ENCODE results near the gene ZNF792. TPM values are rescaled to one million over a fixed set of nuclear protein-coding genes. Genes with fewer than 3 reads are reported as not detected.

Gene ZNF792
- total and polyA plus RNA-seq, 4 donors = 2.0 to 17.2 (median 5.9) TPM

GRCh38 chr19:34932494-34932893 is 31.5 kb downstream of the ZNF792 start:
- Histone ChIP-seq H3K9ac (ENCODE audit: insufficient read depth in 1 of 2, low read length in 2 of 2) (no peak overlapping the region), H3K9me3 (ENCODE audit: control insufficient read depth in 4 of 4, insufficient read depth in 3 of 4, low read length in 3 of 4) (peaks cover 0 to 2% (median 0%) of the 10 kb centered on the region in 4 donors), H3K27me3 (ENCODE audit: control insufficient read depth in 3 of 3, insufficient read depth in 3 of 3, low read length in 2 of 3) (no peaks in the 10 kb centered on the region), H3K4me3 (no peak overlapping the region), H3K4me1 (ENCODE audit: control insufficient read depth in 5 of 5, insufficient read depth in 5 of 5, low read length in 5 of 5) (peaks cover 0 to 4% (median 0%) of the 10 kb centered on the region in 5 donors), H3K36me3 (ENCODE audit: control insufficient read depth in 4 of 4, insufficient read depth in 4 of 4, low read length in 4 of 4) (peaks cover 5 to 33% (median 7%) of the 10 kb centered on the region in 4 donors), H3K27ac (ENCODE audit: low read depth in 1 of 2, low read length in 1 of 2) (no peak overlapping the region)
- ATAC-seq (ENCODE audit: insufficient read depth, low FRiP score) = no peak
- TF ChIP-seq CTCF (IDR thresholded peaks at IDR 0.05; ENCODE audit: control extremely low read depth, extremely low read depth) = no peak
- WGBS, 2 donors = 90 to 96% methylated on average over 6 of the region's 6 CpGs
- no peak for DNase-seq

- Histone ChIP-seq H3K27me3 (ENCODE audit: control insufficient read depth in 3 of 3, insufficient read depth in 3 of 3, low read length in 2 of 3) (no peaks in the 10 kb centered on the region), H3K27ac (ENCODE audit: low read depth in 1 of 2, low read length in 1 of 2) (peak within 1 kb of the TSS; percentile 72 to 81), H3K36me3 (ENCODE audit: control insufficient read depth in 4 of 4, insufficient read depth in 4 of 4, low read length in 4 of 4) (peaks cover 0 to 9% (median 4%) of the 10 kb centered on the region in 4 donors), H3K4me1 (ENCODE audit: control insufficient read depth in 5 of 5, insufficient read depth in 5 of 5, low read length in 5 of 5) (peaks cover 0 to 11% (median 0%) of the 10 kb centered on the region in 5 donors), H3K9ac (ENCODE audit: insufficient read depth in 1 of 2, low read length in 2 of 2) (peak within 1 kb of the TSS; percentile 1 to 74), H3K4me3 (peak within 1 kb of the TSS; percentile 60), H3K9me3 (ENCODE audit: control insufficient read depth in 4 of 4, insufficient read depth in 3 of 4, low read length in 3 of 4) (no peaks in the 10 kb centered on the region)
- DNase-seq = peak; percentile 92 to 94 (median 92)
- ATAC-seq (ENCODE audit: insufficient read depth, low FRiP score) = peak; percentile 95
- no peak for TF ChIP-seq CTCF (IDR thresholded peaks at IDR 0.05; ENCODE audit: control extremely low read depth, extremely low read depth)
- 0% methylated on average over 53 of the region's 53 CpGs for WGBS, 2 donors
Observed at GRCh38 chr19:34926685-34927375, 37.2 kb downstream of the ZNF792 start, which contains the start of gene ZNF30. Gene ZNF30, plus strand, starts transcription at chr19:34926903. Its CDS starts 3,045 bp downstream, at chr19:34929948.

- Histone ChIP-seq H3K9me3 (ENCODE audit: control insufficient read depth in 4 of 4, insufficient read depth in 3 of 4, low read length in 3 of 4) (no peaks in the 10 kb centered on the region), H3K9ac (ENCODE audit: insufficient read depth in 1 of 2, low read length in 2 of 2) (no peak overlapping the region), H3K27ac (ENCODE audit: low read depth in 1 of 2, low read length in 1 of 2) (no peak overlapping the region), H3K4me1 (ENCODE audit: control insufficient read depth in 5 of 5, insufficient read depth in 5 of 5, low read length in 5 of 5) (peaks cover 0 to 11% (median 0%) of the 10 kb centered on the region in 5 donors), H3K36me3 (ENCODE audit: control insufficient read depth in 4 of 4, insufficient read depth in 4 of 4, low read length in 4 of 4) (peaks cover 0 to 4% (median 1%) of the 10 kb centered on the region in 4 donors), H3K27me3 (ENCODE audit: control insufficient read depth in 3 of 3, insufficient read depth in 3 of 3, low read length in 2 of 3) (no peaks in the 10 kb centered on the region), H3K4me3 (no peak overlapping the region)
- TF ChIP-seq CTCF (IDR thresholded peaks at IDR 0.05; ENCODE audit: control extremely low read depth, extremely low read depth) = no peak
- WGBS, 2 donors = 74 to 81% methylated on average over 3 of the region's 3 CpGs
- DNase-seq = no peak
- no peak for ATAC-seq (ENCODE audit: insufficient read depth, low FRiP score)
Observed at GRCh38 chr19:34926361-34926684, 37.7 kb downstream of the ZNF792 start.
